Adrenal gland (tissue), 12 donors: ENCODE measurements around the gene COL5A1. TPM values are rescaled to one million over a fixed set of nuclear protein-coding genes. Genes with fewer than 3 reads are reported as not detected.

ENCODE experiments used
- DNase-seq, 7 donors: peaks; one replicate each; pipeline ENCODE4 v3.0.0-alpha.2; 2019 to 2020
- H3K27ac ChIP-seq, 5 donors: fragments of 200-600 bp; sonication (generic) in 4 of 5; 1 replicate in 3 of 5; 2 replicates in 2 of 5; pipeline versions ENCODE4 v1.5.1 to v1.8.0; 2016 to 2020; ENCODE audit warnings: mild to moderate bottlenecking in 1 of 5
- H3K27me3 ChIP-seq: fragments of 200-600 bp; 2 replicates; pipeline ENCODE4 v1.8.0; 2021
- H3K36me3 ChIP-seq, 2 donors: fragments of 200-600 bp; replicated peaks in 1 of 2; 1 replicate in 1 of 2; 2 replicates in 1 of 2; pipeline versions ENCODE4 v1.5.1 to v1.8.0; 2018 to 2022
- H3K4me1 ChIP-seq, 2 donors: fragments of 200-600 bp; replicated peaks in 1 of 2; 1 replicate in 1 of 2; 2 replicates in 1 of 2; pipeline versions ENCODE4 v1.5.1 to v1.8.0; 2018 to 2021
- H3K4me3 ChIP-seq, 4 donors: fragments of 200-600 bp; sonication (generic) in 3 of 4; one replicate each; pipeline ENCODE4 v1.5.1; 2016 to 2018
- H3K9me3 ChIP-seq, 3 donors: fragments of 200-600 bp; sonication (generic) in 1 of 3; replicated peaks in 1 of 3; 1 replicate in 2 of 3; 2 replicates in 1 of 3; pipeline versions ENCODE4 v1.5.1 to v1.8.0; 2016 to 2021
- POLR2A ChIP-seq, 2 donors: fragments of 450-650 bp; IDR thresholded peaks; one replicate each; pipeline ENCODE4 v1.6.1; 2017; ENCODE audit warnings: antibody characterized with exemption in 2 of 2, mild to moderate bottlenecking in 2 of 2, moderate library complexity in 1 of 2
- WGBS, 4 donors: extraction: QIAGEN DNeasy Blood & Tissue Kit in 2 of 4; methylation state at CpG; one replicate each; pipeline versions ENCODE4 v1.1.5 to v1.1.7; 2013 to 2017; 5-methylcytosine and 5-hydroxymethylcytosine counted together
- intact Hi-C, 2 donors: fragments of 100-400 bp; cut with DNase I; formaldehyde crosslinking; loops; one replicate each; pipeline versions ENCODE4 v1.14.1 to v1.15.0; 2022 to 2023
- polyA plus RNA-seq, 3 donors: library from polyadenylated mRNA; stranded (reverse); fragments of 200-250 nt in 2 of 3; fragments of 350-450 nt in 1 of 3; fragmentation: Illumina TruSeq in 1 of 3; extraction: RNeasy Lipid Tissue Mini Kit (QIAGEN cat#74804) in 1 of 3; gene quantifications; one replicate each; pipeline ENCODE4 v1.2.3, GENCODE V29; 2013 to 2014
- total RNA-seq, 9 donors: library from RNA; depleted of rRNA in 4 of 9; stranded (reverse); fragments of >200 nt in 4 of 9; fragments of 120-200 nt in 1 of 9; fragmentation: NEBNext Ultra II Directional in 1 of 9; extraction: Animal tissue kit (Norgen Biotek cat#: 25700) in 1 of 9; gene quantifications; one replicate each; pipeline versions ENCODE4 v1.1.0 to v1.2.4, GENCODE V29; 2013 to 2023
- TF ChIP-seq, protein P1 (sequence below), 6 experiments: fragments of 450-650 bp in 4 of 6; fragments of 200-600 bp in 2 of 6; sonication (generic) in 1 of 6; IDR thresholded peaks; 1 replicate in 5 of 6; 2 replicates in 1 of 6; pipeline versions ENCODE4 v1.5.1 to v1.8.0; 2016 to 2021; ENCODE audit warnings: antibody characterized with exemption in 6 of 6, mild to moderate bottlenecking in 2 of 6, moderate library complexity in 1 of 6
- donor health status: healthy with polysubstance abuse.
- donor health status: Bipolar disorder and iron deficiency.
- donor health status: DM: yes; HTN: yes; CAD: no.
- donor health status: DM: no; HTN: no; CAD: no.
- donor health status: DM: no; HTN: no; CAD: no.
- donor health status: DM: yes; HTN: yes; CAD: no.

Gene COL5A1
- total and polyA plus RNA-seq, 12 donors = 3.5 to 45.5 (median 29.3) TPM

DNA sequence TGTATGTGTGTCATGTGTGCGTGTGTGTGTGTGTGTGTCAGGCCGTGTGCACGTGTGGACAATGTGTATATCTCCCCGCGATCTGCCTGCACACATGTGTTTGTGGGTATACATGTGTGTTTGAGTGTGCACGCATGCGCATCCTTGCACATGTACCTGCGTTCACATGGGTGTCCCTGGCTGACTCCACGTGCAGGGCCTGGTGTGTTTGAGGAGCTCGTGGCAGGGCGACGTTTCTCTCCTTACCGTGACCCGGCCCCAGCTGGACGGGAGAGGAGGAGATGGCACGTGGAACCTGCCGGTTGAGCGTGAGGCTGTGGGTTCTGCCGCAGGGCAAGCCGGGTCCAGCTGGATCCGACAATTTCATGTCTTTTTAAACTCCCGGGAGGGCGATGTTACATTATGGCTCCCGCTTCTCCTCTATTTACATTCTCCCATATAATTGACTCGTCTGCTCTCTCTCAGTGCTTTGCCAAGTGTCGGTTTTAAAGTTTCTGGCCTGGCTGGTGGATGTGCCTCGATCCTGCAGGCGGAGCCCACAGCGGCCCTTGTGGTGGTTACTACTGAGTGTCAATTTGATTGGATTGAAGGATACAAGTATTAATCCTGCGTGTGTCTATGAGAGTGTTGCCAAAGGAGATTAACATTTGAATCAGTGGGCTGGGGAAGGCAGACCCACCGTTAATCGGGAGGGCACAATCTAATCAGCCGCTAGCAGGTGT, 5.9 kb downstream of the COL5A1 start:
- no peak overlapping the region for H3K4me3 ChIP-seq
- H3K9me3 ChIP-seq = no peaks in the 10 kb centered on the region
- TF ChIP-seq, protein P1, sequence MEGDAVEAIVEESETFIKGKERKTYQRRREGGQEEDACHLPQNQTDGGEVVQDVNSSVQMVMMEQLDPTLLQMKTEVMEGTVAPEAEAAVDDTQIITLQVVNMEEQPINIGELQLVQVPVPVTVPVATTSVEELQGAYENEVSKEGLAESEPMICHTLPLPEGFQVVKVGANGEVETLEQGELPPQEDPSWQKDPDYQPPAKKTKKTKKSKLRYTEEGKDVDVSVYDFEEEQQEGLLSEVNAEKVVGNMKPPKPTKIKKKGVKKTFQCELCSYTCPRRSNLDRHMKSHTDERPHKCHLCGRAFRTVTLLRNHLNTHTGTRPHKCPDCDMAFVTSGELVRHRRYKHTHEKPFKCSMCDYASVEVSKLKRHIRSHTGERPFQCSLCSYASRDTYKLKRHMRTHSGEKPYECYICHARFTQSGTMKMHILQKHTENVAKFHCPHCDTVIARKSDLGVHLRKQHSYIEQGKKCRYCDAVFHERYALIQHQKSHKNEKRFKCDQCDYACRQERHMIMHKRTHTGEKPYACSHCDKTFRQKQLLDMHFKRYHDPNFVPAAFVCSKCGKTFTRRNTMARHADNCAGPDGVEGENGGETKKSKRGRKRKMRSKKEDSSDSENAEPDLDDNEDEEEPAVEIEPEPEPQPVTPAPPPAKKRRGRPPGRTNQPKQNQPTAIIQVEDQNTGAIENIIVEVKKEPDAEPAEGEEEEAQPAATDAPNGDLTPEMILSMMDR (IDR thresholded peaks at IDR 0.05) = no peak
- TF ChIP-seq POLR2A (IDR thresholded peaks at IDR 0.05) = no peak
- H3K36me3 ChIP-seq = no peaks in the 10 kb centered on the region
- intact Hi-C loops = no loop called here
- WGBS, 4 donors = 85 to 92% (median 88%) methylated on average over 27 to 33 of the region's 33 CpGs
- H3K27ac ChIP-seq = no peak overlapping the region
- DNase-seq = no peak
- H3K27me3 ChIP-seq = no peaks in the 10 kb centered on the region
- H3K4me1 ChIP-seq = peaks cover 26 to 35% of the 10 kb centered on the region in 2 donors

DNA sequence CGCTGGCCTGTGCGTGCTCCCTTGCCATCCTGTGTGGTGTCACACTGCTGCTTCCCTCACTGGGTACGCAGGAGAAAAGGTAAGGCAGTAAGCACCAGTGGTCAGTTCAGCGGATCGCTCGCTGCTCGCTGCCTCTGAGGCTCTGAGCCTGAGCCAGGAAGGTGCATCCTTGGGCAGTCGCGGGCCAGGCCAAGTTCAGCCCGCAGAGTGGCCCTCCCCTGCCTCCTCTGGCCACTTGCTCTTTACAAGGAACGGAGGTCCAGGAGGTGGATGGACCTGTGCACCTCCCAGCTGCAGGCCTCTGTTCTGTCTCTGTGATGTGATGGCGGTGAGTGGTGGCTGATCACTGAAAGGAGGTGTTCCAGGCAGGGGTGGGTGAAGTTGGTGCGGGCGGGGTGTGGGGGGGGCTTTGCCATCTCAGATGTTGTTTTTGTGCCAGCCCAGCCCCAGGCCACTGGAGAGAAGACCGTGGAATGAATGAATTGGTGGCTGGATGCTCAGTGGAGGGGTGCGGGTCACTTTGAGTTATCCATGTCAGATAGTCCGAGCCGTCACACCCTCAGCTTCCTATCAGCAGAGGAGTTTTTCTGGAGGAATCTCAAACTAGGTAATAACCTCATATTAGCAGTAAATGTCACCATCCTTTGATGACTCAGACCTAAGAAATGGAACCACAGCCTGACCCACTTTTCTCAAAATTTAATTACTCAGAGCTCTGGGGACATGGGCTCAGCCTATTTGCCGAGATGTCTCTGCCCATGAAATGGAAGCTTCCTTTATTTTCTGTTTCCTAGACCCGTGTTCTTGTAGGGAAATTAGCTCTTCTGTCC, 7.3 kb downstream of the COL5A1 start:
- H3K27ac ChIP-seq = peak overlapping the region in 4 of 5 donors; percentile 18 to 77 (median 66)
- H3K9me3 ChIP-seq = no peaks in the 10 kb centered on the region
- intact Hi-C loops = no loop called here
- peaks cover 23 to 33% of the 10 kb centered on the region in 2 donors for H3K4me1 ChIP-seq
- no peak overlapping the region for H3K4me3 ChIP-seq
- TF ChIP-seq POLR2A (IDR thresholded peaks at IDR 0.05) = peak in 1 of 2 donors; percentile 24
- TF ChIP-seq, protein P1 (IDR thresholded peaks at IDR 0.05) = no peak
- 61 to 79% (median 73%) methylated on average over 16 to 20 of the region's 20 CpGs for WGBS, 4 donors
- no peaks in the 10 kb centered on the region for H3K36me3 ChIP-seq
- no peaks in the 10 kb centered on the region for H3K27me3 ChIP-seq
- peak in 6 of 7 donors; percentile 50 to 70 (median 60) for DNase-seq

DNA sequence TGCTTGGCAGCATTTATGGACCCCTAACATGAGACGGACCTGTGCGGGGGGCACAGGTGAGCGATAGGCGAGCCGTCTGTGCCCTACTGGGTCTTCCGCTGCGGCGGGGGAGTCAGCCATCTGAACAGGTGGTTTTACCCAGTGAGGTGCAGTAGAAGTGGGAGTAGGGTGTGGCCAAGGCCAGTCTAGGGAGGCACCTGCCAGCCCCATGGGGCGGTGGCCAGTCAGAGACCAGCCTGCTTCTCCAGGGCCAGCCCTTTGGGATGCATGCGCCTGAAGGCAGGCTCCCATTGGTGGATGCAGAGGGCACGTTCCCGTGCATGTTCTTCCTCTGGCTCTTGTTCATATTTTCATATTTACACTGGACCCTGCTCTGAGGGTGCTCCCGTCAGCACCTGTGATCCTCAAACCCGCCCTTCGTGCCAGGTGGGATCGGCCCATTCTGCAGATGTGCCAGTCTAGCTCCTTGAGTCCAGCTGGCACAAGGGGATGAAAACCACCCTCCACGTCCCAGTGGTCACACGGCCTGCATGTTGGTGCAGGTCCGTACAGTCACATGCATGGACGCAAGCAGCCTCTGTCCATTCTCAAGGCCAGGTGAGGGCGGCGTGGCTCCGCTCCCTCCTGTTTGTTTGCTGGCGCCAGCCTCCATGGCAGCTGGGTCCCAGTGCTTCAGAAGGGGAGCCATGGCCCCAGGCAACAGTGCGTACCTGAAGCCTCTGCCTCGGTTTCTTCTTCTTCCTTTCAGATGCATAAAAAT, 9.0 kb downstream of the COL5A1 start:
- 93 to 97% (median 94%) methylated on average over 22 to 26 of the region's 26 CpGs for WGBS, 4 donors
- Histone ChIP-seq H3K36me3 (no peaks in the 10 kb centered on the region), H3K4me1 (peaks cover 15 to 25% of the 10 kb centered on the region in 2 donors), H3K27me3 (no peaks in the 10 kb centered on the region), H3K9me3 (no peaks in the 10 kb centered on the region), H3K4me3 (no peak overlapping the region), H3K27ac (no peak overlapping the region)
- intact Hi-C loops = no loop called here
- no peak for TF ChIP-seq POLR2A (IDR thresholded peaks at IDR 0.05)
- TF ChIP-seq, protein P1 (IDR thresholded peaks at IDR 0.05) = no peak
- no peak for DNase-seq
